Suppressor macrophage treated with lipopolysaccharide for 4 hours (primary cell): Measurements from ENCODE around the gene VAPA.

Source experiments
- DNase-seq: peaks from one replicate; pipeline ENCODE4 v3.0.0-alpha.2; 2020

Gene VAPA

DNA sequence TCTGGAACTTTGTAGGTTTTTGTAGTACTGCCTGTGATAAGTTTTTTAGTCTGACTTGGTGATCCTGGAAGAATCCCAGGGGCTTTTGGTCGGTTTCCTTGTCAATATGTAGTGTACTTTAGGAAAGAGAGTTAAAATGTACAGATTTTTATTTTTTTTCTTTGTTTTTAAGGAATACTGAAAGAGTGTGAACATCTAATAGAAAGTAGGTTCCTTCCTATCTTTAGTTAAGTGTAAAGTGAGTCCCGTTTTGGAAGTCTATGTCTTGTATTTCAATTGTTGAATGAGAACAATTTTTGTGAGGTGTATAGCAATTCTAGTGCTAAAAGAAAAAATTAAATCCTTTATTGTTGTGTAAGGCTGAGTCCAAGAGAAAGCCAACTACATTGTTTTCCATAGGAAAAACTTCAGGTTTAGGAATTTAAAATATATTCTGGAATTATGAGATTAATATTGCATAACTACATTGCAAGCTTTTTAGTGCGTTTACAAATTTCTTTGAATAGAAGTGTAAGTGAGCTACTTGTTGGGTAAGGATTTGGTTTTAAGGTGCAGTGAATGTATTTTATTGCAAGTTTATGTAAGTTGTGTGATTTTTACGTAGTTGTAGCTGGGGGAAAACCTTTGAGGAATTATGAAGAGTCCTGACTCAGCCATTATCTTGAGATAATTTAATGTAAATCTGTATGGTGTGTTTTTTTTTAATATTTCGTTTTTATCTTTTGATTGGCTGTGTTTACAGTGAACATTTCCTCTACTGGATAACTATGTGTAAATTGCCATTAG is 1.7 kb downstream of the VAPA start:
- DNase-seq, result no peak

- DNase-seq, result peak; percentile 24
Measured at GRCh38 chr18:9916077-9916639, 2.3 kb downstream of the VAPA start.

GRCh38 chr18:9916808-9917207 is 3.0 kb downstream of the VAPA start:
- DNase-seq, result no peak

DNA sequence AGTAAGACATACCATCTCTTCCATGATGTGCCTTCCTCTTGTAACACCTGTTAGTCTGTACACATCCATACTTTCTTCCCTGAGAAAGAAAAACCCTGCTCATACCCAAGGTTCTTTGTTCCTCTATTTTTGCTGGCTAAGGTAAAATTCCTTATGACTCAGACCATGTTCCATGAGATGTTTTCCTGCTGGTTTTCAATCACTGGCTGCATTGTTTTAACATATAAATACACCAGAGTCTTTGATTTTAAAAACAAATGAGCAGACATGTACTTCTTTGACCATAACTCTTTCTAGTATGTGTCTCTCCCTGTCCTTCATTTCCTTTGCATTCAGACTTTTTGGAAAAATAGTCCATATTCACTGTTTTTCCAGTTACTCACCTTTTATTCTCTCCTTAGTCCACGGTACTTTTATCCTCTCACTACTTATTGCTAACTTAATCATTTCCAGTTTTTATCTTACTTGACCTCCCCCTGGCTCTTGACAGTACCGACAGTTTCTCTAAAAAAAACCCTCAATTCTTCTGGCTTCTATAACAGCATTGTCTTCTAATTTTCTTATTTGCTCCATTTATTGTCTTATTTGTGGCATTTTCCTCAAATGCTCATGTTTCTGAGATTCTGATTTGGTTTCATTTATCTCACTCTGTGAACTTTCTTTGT is 4.3 kb downstream of the VAPA start:
- peak; percentile 16 for DNase-seq

GRCh38 chr18:9919564-9920232 is 5.9 kb downstream of the VAPA start:
- no peak for DNase-seq

GRCh38 chr18:9922592-9923311 is 8.9 kb downstream of the VAPA start:
- no peak for DNase-seq

- no peak for DNase-seq
Measured at GRCh38 chr18:9924371-9924943, 10.6 kb downstream of the VAPA start.

DNA sequence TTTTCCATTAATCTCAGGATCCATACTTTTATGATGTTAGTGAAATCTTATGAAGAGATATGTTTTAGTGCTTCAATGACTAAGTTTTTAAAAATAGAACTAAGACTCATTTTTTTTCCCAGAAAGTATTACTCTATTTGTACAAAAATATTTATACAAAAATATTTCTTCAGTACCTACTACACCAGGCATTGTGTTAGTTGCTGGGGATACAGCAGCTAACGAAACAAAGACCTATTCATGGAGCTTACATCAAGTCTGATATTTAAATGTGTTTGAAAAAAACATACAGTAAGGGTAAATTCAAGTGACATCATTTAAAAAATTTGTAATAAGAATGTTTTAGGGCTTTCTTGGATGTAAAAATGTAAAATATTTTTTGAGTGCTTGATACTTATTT is 11.6 kb downstream of the VAPA start:
- no peak for DNase-seq

DNA sequence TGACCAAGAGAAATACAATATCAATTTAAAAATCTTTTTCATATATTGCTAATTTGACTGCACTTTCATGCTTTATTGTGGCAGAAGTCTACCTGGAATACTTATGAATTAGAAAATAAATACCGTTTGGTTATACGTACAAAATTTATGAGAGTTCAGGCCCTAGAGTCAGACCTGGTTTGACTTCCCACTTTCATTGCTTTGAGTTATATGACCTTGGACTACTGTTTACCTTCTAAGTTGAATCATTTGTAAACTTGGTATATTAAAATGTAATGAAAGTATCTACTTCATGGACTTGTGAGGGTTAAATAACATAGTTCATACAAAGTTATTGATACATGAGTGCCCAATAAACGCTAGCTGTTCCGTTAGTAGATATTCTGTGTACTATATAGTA is 12.0 kb downstream of the VAPA start:
- no peak for DNase-seq

GRCh38 chr18:9926223-9926894 is 12.5 kb downstream of the VAPA start:
- no peak for DNase-seq

- no peak for DNase-seq
Measured at GRCh38 chr18:9926977-9927376, 13.2 kb downstream of the VAPA start.

DNA sequence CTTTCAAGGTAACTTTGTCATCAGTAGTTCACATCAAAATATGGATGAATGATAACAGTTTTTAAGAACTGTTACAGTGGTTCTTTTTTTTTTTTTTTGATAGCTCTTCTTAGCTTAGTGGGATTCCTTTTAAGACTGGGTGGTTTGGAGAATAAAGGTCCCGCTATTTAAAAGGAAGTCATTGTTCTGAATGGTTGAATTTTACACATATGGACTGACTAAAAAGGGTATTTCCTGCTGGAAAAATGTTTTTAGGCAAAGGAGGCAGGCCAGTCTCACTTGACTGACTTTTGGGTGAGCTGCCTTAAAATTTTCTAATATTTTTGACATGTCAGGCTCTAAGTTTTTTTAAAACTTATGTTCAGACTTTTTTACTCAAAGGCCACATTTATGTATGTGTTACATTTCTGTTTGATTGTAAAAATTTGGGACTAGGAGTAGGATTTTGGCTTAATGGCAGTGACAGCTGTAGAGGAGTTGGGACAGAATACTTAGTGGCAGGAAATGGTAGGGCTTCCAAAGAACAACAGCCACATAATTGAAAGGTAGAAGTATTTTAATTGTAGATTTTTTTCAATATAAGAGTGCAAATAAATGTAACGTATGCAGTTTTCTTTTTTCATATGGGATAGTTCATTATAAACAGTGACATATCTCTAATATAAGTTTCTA is 13.7 kb downstream of the VAPA start:
- DNase-seq, result no peak

- no peak for DNase-seq
Measured at GRCh38 chr18:9928646-9929259, 14.9 kb downstream of the VAPA start.

GRCh38 chr18:9930299-9930884 is 16.6 kb downstream of the VAPA start:
- DNase-seq, result no peak

- no peak for DNase-seq
Measured at GRCh38 chr18:9931146-9931545, 17.3 kb downstream of the VAPA start.

GRCh38 chr18:9931678-9932077 is 17.9 kb downstream of the VAPA start:
- no peak for DNase-seq

DNA sequence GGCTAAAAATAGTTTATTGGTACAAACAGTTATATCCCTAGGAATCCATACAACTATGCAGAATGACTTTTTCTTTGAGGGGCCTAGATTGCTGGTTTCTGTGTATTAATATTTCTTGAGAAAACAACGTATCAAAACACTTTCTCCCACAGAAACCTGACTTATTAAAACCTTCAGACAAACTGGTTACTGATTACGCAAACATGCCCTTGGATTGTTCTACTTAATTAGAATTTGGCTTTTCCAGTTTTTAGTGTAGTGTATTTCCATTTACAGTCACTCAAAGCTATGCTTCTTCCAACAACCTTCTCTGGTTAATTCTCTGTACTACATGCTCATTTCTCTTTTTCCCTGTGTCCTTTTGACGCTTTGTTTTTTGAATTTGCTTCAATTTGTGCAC is 20.0 kb downstream of the VAPA start:
- no peak for DNase-seq

- no peak for DNase-seq
Measured at GRCh38 chr18:9934274-9934673, 20.5 kb downstream of the VAPA start.

- DNase-seq, result no peak
Measured at GRCh38 chr18:9941103-9941502, 27.3 kb downstream of the VAPA start.

DNA sequence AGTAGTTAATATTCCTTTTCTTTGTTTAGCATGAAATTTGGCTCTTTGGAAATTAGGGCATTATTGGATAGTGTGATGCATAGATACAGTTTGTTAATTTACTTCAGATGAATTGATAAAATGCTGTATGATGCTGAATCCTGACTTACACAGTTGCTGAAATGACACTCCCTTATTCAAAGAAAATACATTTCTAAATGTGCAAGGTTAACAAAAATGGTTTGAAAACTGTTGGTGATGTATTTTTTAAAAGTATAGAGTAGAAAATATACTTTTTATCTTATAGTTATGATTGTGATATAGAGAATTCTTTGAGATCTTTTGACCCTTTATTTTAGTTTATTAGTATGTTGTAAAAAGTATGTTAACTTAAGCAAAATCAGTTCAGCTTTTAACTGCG is 27.8 kb downstream of the VAPA start:
- no peak for DNase-seq

DNA sequence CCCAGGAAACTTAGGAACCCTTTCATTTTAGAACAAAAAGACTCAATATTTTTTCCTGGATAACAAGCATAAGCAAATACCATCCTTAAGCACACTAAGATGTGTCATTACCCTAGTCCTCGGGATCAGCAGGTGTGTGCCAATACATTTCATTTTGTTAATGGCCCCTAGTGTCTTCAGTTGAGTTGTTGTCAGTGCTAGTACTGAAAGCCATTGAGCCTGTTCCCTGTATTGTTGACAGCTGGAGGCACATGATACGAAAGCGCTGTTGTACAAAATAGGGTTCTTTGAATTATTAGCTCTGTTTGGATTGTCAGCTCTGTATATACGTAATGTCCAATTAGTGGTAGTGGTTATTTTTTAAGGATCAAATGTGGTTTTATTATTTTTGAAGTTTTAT is 29.5 kb downstream of the VAPA start:
- no peak for DNase-seq
